OCI-LY1 (cell line): ENCODE measurements around the gene CRADD.

Experiments used
- CTCF ChIP-seq: fragments of 200-600 bp; sonication (generic), shearing (Covaris generic); IDR thresholded peaks from 2 replicates; pipeline ENCODE4 v1.5.1; 2017; ENCODE audit warnings: mild to moderate bottlenecking, antibody characterized with exemption, low read length, moderate library complexity, mixed read lengths
- EZH2 ChIP-seq: fragments of 200-600 bp; sonication (generic), shearing (Covaris generic); IDR thresholded peaks from 2 replicates; pipeline ENCODE4 v1.8.0; 2017; ENCODE audit warnings: borderline replicate concordance, mixed run types, mild to moderate bottlenecking, antibody characterized with exemption, low read length, moderate library complexity, mixed read lengths

- TF ChIP-seq CTCF (no peak), EZH2 (no peak)
These were observed 161.0 kb downstream of the CRADD start for GRCh38 chr12:93838193-93838592.
